Cardiac fibroblast (primary cell): Measurements from ENCODE around the gene APRT.

Source experiments
- DNase-seq, 2 donors: peaks; one replicate each; pipeline versions ENCODE4 v3.0.0 to v3.0.0-alpha.2; 2010; ENCODE audit warnings: low read depth in 2 of 2
- H3K4me3 ChIP-seq, 2 donors: replicated peaks in 1 of 2; 1 replicate in 1 of 2; 2 replicates in 1 of 2; pipeline ENCODE4 v1.5.1; 2011; ENCODE audit warnings: low read depth in 2 of 2, low read length in 2 of 2, mild to moderate bottlenecking in 2 of 2, moderate library complexity in 1 of 2
- CTCF ChIP-seq: IDR thresholded peaks from one replicate; pipeline ENCODE4 v1.5.1; 2011; ENCODE audit warnings: low read depth, mild to moderate bottlenecking, low read length, inconsistent platforms

Gene APRT

GRCh38 chr16:88760424-88761142 is 51.1 kb downstream of the APRT start:
- H3K4me3 ChIP-seq: no peak overlapping the region
- no peak for TF ChIP-seq CTCF
- DNase-seq: no peak

- no peak overlapping the region for H3K4me3 ChIP-seq
- no peak for TF ChIP-seq CTCF
- DNase-seq: no peak
Measured at GRCh38 chr16:88759976-88760350, 51.8 kb downstream of the APRT start.
